ENCODE measurements around the gene KLK4. TPM values are rescaled to one million over a fixed set of nuclear protein-coding genes. Genes with fewer than 3 reads are reported as not detected.

The KLK4 gene
- polyA plus RNA-seq, 3 donors = not detected

Other genes starting within 250 kb of the KLK4 start
- 1 to 10 TPM; 4.5 to 5.6 (median 5.5) TPM for gene SHANK1, start 191.6 kb downstream of the KLK4 start, polyA plus RNA-seq (ENCODE audit: insufficient read length in 3 of 3)
- 10 to 100 TPM; 18.5 to 37.9 (median 37.6) TPM for gene CLEC11A, start 188.0 kb downstream of the KLK4 start, polyA plus RNA-seq (ENCODE audit: insufficient read length in 3 of 3)
- not detected for gene GPR32, start 140.9 kb downstream of the KLK4 start, polyA plus RNA-seq (ENCODE audit: insufficient read length in 3 of 3)
- under 1 TPM in 2 of 3 donors, not detected in 1; 0.07 to 0.36 TPM for gene ACP4, start 121.0 kb downstream of the KLK4 start, polyA plus RNA-seq (ENCODE audit: insufficient read length in 3 of 3)
- gene KLK1, start 87.6 kb downstream of the KLK4 start, polyA plus RNA-seq (ENCODE audit: insufficient read length in 3 of 3) = 1 to 10 TPM; 1.3 TPM
- not detected for gene KLK15, start 77.8 kb downstream of the KLK4 start, polyA plus RNA-seq (ENCODE audit: insufficient read length in 3 of 3)
- under 1 TPM; 0.42 to 0.65 (median 0.48) TPM for gene KLK3, start 56.5 kb downstream of the KLK4 start, polyA plus RNA-seq (ENCODE audit: insufficient read length in 3 of 3)
- gene KLK2, start 38.0 kb downstream of the KLK4 start, polyA plus RNA-seq (ENCODE audit: insufficient read length in 3 of 3) = under 1 TPM in 1 of 3 donors, not detected in 2; 0.42 TPM
- 1 to 10 TPM; 1.2 to 1.9 (median 1.5) TPM for gene KLK5, start 41.6 kb upstream of the KLK4 start, polyA plus RNA-seq (ENCODE audit: insufficient read length in 3 of 3)
- 10 to 100 TPM; 29.7 to 34.7 (median 32.4) TPM for gene KLK6, start 58.2 kb upstream of the KLK4 start, polyA plus RNA-seq (ENCODE audit: insufficient read length in 3 of 3)
- 1 to 10 TPM; 3.9 to 4.6 (median 4.2) TPM for gene KLK7, start 72.5 kb upstream of the KLK4 start, polyA plus RNA-seq (ENCODE audit: insufficient read length in 3 of 3)
- gene KLK8, start 90.2 kb upstream of the KLK4 start, polyA plus RNA-seq (ENCODE audit: insufficient read length in 3 of 3) = 1 to 10 TPM; 2.4 to 4.0 (median 3.6) TPM
- gene KLK10, start 108.3 kb upstream of the KLK4 start, polyA plus RNA-seq (ENCODE audit: insufficient read length in 3 of 3) = under 1 TPM; 0.32 to 0.44 (median 0.37) TPM
- gene KLK11, start 115.2 kb upstream of the KLK4 start, polyA plus RNA-seq (ENCODE audit: insufficient read length in 3 of 3) = under 1 TPM in 2 of 3 donors, not detected in 1; 0.19 to 0.38 TPM
- gene KLK12, start 123.6 kb upstream of the KLK4 start, polyA plus RNA-seq (ENCODE audit: insufficient read length in 3 of 3) = not detected
- under 1 TPM; 0.39 to 0.68 (median 0.40) TPM for gene KLK13, start 153.7 kb upstream of the KLK4 start, polyA plus RNA-seq (ENCODE audit: insufficient read length in 3 of 3)
- gene KLK14, start 171.5 kb upstream of the KLK4 start, polyA plus RNA-seq (ENCODE audit: insufficient read length in 3 of 3) = under 1 TPM; 0.22 to 0.51 (median 0.23) TPM
- 1 to 10 TPM; 2.1 to 4.2 (median 4.0) TPM for gene CTU1, start 197.0 kb upstream of the KLK4 start, polyA plus RNA-seq (ENCODE audit: insufficient read length in 3 of 3)
- gene SIGLEC9, start 213.5 kb upstream of the KLK4 start, polyA plus RNA-seq (ENCODE audit: insufficient read length in 3 of 3) = 1 to 10 TPM; 1.1 to 1.7 (median 1.5) TPM
- gene SIGLEC7, start 230.9 kb upstream of the KLK4 start, polyA plus RNA-seq (ENCODE audit: insufficient read length in 3 of 3) = under 1 TPM; 0.22 to 0.65 (median 0.27) TPM